Omental fat pad (tissue), 4 donors: ENCODE measurements around the gene GAB3. TPM values are rescaled to one million over a fixed set of nuclear protein-coding genes. Genes with fewer than 3 reads are reported as not detected.
A peak's percentile ranks its signal among the peaks of the same experiment; 100 is the strongest.

Experiments
- ATAC-seq: fragments of 150-250 bp; one replicate; pipeline ENCODE4 v1.9.1; 2016; ENCODE audit warnings: mild to moderate bottlenecking, moderate library complexity; ENCODE audit not compliant: low FRiP score
- DNase-seq: peaks from one replicate; pipeline ENCODE4 v3.0.0-alpha.2; 2019; ENCODE audit warnings: low spot score
- CTCF ChIP-seq, 3 donors: fragments of 450-650 bp; IDR thresholded peaks; one replicate each; pipeline ENCODE4 v1.5.1; 2016 to 2017; ENCODE audit warnings: antibody characterized with exemption in 3 of 3, mild to moderate bottlenecking in 3 of 3, moderate library complexity in 2 of 3
- total RNA-seq, 4 donors: library from RNA; depleted of rRNA; stranded (reverse); fragments of >200 nt; gene quantifications; one replicate each; pipeline ENCODE4 v1.1.0, GENCODE V29; 2016

Gene GAB3
- total RNA-seq, 4 donors from 2014 or later, result 4.7 to 22.5 (median 14.8) TPM

- DNase-seq (no peak), ATAC-seq (no peak)
- no peak for TF ChIP-seq CTCF (IDR thresholded peaks at IDR 0.05)
Measured at GRCh38 chrX:154731184-154731583, 19.7 kb downstream of the GAB3 start.

GRCh38 chrX:154730253-154730891 is 20.5 kb downstream of the GAB3 start:
- DNase-seq (no peak), ATAC-seq (no peak)
- TF ChIP-seq CTCF (IDR thresholded peaks at IDR 0.05), result no peak

DNA sequence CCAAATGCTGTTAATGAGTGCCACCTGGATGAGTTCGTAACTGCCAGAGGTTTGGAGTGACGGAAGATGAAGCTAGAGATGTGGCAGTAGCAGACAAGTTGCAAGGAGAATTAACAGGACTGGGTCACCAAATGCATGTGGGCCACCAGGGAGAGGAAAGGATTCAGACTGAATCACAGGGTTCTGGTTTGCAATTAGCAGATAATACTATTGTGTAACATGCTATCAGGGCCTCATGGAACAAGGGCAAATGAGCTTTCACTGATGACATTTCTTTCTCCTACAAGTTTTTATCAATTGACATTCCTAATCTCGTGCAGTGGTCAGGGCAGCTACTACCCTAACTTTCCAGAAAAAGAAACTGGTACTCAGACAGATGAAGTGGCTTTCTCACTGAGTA is 21.4 kb downstream of the GAB3 start:
- ATAC-seq (no peak), DNase-seq (no peak)
- TF ChIP-seq CTCF (IDR thresholded peaks at IDR 0.05), result no peak

DNA sequence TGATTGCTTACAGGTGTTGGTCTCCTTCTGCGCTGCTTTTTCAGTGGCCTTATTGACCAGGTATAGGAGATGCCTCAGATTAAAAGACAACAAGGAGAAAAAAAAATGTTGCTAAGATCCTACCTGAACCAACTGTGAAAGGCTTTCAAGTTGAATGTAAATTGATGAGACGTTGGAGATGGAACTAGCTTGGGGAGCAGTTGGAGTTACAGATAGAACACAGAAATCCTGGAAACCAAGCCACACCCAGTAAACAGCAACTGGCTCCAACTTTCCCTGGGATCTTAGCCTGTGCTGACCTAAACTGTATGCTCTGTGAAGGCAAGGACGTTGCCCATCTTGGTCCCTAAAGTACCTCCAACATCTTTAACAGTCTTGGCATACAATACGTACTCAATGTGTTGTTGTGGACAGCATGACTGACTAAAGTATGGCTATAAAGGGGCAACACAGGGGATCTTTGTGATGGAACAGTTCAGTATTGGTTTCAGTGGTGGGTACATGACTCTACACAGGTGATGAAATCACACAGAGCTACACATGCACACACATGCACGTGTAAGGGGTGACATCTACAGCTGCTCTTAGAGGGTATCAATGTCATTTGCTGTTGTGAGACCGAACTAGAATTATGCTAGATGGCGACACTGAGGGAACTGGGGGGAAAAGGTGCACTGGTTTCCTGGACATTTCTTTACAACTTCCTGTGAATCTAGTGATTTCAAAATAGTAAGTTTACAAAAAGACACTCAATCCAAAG is 22.3 kb downstream of the GAB3 start:
- no peak for TF ChIP-seq CTCF (IDR thresholded peaks at IDR 0.05)
- no peak for ATAC-seq

DNA sequence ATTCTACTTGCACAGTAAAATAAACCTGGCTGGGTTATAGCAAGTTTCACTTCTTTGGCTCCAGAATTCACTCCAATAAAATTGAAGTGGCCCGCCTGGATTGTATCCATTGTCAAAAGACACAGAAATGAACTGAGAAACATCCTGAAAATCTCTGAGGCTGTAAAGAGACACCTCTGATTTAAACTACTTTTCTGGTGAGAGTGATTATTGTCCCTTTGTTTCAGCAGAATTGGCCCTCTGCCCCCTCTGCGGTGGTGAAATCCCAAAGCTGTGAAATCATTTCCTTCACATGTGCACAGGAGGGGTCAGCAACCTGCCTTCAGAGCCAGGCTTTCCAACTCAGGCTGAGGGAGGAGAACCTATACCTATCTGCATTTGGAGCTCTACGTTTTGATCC is 23.0 kb downstream of the GAB3 start:
- ATAC-seq (peak; percentile 50), DNase-seq (no peak)
- no peak for TF ChIP-seq CTCF (IDR thresholded peaks at IDR 0.05)

More for the DNA sequence above, 22.3 kb downstream of the GAB3 start:
- no peak for DNase-seq

DNA sequence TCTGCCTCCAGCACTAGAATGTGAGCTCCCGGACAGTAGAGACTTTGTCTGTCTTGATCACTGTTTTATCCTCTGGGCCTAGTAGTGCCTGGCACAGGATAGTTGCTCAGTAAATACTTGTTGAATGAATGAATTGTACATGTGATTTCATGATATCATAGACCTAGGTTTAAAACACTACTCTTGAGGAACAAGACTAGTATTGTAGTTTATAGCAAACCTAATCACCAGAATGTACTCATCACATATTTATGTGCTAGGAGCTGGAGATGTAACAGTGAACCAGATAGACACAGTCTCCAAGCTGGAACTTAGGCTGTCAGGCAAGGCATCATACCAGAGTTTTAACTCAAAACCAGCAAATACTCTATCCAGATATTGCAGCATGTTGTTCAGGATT is 23.5 kb downstream of the GAB3 start:
- no peak for TF ChIP-seq CTCF (IDR thresholded peaks at IDR 0.05)
- ATAC-seq, result no peak
- no peak for DNase-seq
